GM18507 (cell line): ENCODE measurements around the gene PHC2.

Experiments
- DNase-seq: peaks from one replicate; pipeline ENCODE4 v3.0.0; 2011; ENCODE audit warnings: low read depth; ENCODE audit not compliant: insufficient read length; ENCODE audit errors: extremely low spot score
- FAIRE-seq: peaks from 2 replicates; lab custom pipeline; 2011; peaks lifted over from hg19 to GRCh38; lab: Jason Lieb, UNC

Gene PHC2

DNA sequence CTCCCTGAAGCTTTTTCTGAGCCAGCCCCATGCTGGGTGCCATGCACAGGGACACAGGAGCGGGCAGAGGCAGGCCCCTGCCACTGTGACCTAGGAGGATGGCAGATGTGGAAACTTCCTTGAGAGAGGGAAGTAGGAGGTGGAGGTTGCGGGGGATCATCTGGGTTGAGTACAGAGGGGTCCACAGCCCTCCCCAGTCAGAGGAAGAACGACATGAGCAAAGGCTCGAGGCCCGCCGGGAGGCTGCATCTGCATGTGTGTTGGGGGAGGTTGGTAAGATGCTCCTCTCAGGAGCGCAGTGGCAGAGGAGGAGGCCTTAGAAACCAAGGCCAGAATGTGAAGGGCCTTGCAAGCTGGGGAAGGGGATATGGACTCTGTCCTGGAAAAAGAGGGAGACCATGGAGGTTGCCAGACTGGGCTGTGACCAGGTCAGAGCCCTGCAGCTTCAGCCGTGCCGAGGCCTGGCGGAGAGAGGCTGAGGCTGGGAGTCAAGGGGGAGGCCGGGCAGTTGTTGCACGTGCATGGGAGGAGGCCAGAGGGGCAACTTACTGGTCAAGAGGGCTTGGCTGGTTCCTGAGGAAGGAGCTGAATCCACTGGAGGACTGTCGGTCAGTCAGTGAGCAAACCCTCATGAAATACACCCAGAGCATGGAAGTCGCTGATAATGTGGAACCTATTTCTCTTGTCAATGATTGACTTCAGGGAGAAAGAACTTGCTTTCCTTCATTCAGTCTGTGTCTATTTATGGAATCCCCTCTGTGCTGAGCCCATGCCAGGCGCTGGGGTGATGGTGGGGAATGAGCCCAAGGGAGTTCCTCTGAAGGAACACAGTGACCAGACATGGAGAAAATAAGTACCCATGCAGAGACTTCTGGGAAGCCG is 141.7 kb downstream of the PHC2 start:
- FAIRE-seq (no peak), DNase-seq (no peak)

DNA sequence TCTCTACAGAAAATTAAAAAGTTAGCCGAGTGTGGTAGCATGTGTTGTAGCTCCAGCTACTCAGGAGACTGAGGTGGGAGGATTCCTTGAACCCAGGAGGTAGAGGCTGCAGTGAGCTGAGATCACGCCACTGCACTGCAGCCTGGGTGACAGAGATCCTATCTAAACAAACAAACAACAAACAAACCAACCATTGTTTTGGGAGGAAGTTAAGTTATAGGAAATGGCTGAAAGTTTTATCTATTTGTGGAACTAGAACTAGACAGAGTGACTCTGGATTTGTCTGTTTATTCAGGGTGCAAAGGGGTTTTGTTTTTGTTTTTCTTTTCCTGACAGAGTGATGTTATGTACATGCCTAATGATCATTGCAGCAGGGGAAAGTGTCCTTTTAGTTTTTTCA is 143.6 kb downstream of the PHC2 start:
- no peak for FAIRE-seq
- no peak for DNase-seq

GRCh38 chr1:33286451-33287185 is 144.3 kb downstream of the PHC2 start:
- FAIRE-seq = no peak
- DNase-seq = no peak

- DNase-seq (no peak), FAIRE-seq (no peak)
Measured at GRCh38 chr1:33284049-33284448, 146.8 kb downstream of the PHC2 start.

DNA sequence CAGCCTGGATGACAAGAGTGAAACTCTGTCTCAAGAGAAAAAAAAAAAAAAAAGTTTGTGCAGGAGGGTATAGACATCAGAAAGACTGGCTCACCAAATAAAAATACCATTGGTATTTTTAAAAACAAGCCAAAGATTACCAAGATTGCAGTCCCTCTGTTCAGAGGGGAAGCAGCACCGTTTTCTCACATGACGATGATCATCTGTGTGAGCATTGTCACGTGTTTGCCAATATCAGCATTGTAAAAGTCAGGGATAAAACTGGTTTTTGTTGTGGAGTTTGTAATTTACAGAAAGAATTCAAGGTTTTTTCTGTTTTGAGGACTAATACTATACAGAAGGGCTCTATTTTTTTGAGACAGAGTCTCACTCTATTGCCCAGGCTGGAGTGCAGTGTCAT is 148.1 kb downstream of the PHC2 start:
- DNase-seq = no peak
- FAIRE-seq = no peak

DNA sequence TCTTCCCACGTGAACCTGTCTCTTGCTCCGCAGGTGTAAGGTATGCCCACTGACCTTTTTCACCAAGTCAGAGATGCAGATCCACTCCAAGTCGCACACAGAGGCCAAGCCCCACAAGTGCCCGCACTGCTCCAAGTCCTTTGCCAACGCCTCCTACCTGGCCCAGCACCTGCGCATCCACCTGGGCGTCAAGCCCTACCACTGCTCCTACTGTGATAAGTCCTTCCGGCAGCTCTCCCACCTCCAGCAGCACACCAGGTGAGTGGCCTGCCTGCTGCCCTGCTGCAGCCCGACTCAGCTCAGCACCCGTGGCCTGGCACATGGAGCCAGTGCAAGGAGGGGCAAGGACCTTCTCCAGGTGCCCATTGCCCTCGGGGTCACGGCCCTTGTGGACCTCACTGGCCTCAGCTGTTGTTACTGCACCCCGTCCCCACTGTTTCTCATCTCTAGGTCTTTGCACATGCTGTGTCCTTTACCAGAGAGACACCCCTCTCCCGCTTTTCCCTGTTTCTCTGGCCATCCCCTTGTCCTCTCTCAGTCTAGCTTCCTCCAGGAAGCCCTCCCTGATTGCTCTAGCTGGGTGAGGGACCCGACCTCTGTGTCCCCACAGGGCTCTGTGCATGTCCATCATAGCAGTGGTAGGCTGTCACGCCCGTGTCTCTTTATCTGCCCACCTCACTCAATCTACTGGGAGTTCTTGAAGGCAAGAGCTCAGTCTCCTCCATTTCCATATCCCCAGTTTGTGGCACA is 149.2 kb downstream of the PHC2 start:
- no peak for FAIRE-seq
- no peak for DNase-seq

DNA sequence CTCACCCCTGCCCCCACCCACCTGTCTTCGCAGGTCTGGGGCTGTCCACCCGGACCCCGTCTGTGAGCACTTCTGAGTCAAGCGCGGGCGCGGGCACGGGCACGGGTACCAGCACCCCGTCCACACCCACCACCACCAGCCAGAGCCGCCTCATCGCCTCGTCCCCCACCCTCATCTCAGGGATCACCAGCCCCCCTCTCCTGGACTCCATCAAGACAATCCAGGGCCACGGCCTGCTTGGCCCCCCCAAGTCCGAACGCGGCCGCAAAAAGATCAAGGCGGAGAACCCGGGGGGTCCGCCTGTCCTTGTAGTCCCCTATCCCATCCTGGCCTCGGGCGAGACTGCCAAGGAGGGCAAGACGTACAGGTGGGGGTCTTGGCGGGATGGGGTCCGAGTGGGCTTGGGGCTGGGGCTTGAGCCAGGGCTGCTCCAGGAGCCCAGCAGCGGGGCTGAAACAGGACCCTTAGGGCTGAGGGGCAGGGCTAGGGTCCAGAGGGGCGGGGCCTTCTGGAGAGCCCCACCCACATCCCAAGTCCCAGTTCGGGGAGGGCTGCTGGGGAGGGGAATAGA is 150.7 kb downstream of the PHC2 start:
- DNase-seq (no peak), FAIRE-seq (no peak)

DNA sequence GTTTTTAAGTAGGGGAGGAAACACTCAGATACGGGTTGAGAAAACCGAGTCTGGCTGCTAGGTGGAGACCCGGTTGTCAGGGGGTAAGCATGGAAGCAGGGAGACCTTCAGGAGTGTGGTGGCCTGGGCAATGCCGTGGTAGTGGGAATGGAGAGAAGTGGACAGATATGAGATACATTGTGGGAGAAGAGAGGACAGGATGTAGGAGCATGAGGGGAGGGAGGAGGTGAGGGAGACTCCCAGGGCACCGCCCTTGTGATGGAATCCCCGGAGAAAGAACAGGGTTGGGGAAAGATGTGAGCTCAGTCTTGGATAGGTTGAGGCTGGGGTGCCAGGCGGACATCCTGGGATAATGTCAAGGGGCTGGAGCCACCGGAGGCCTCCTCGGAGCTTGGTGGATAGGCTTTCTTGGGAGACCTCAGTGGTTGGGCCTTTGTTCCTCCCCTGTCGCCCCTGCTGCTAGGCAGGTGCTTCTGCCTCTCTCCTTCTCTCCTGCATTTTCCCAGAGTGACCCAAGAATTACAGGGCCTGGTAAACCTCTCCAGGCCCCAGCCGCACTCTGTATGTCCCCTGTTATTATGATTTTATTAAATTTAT is 153.3 kb downstream of the PHC2 start:
- DNase-seq = no peak
- FAIRE-seq = no peak

DNA sequence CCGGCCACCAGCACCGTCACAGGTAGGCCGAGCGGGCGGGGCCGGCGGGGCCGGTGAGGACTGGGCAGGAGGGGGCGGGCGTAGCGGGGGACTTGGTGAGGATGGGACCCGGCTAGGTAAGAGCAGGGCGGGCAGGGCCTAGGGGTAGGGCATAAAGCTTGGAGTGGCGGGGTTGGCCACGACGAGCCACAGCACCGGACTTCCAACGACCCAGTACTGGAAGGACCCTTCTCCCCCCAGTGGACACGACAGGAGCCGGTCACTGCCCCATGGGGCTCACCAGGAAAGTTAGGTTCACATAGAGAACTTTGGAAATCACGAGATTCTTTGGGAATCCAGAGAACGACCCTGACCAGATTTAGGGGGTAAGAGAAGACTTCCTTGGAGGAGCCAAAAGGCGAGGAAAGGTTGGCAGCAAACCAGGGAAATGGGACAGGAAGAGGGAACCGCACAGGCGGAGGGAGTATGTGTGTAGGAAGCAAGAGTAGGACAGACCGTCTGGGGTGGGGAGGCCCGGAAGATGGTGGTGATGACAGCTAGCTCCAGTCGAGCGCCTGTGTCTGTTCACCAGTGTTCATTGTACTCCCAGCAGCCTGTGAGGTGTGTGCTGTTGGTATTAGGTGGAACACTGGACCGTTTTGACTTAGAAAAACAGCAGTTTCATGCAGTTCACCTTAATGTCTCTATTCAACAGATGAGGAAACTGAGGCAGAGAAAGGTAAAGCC is 154.2 kb downstream of the PHC2 start:
- FAIRE-seq (no peak), DNase-seq (no peak)

DNA sequence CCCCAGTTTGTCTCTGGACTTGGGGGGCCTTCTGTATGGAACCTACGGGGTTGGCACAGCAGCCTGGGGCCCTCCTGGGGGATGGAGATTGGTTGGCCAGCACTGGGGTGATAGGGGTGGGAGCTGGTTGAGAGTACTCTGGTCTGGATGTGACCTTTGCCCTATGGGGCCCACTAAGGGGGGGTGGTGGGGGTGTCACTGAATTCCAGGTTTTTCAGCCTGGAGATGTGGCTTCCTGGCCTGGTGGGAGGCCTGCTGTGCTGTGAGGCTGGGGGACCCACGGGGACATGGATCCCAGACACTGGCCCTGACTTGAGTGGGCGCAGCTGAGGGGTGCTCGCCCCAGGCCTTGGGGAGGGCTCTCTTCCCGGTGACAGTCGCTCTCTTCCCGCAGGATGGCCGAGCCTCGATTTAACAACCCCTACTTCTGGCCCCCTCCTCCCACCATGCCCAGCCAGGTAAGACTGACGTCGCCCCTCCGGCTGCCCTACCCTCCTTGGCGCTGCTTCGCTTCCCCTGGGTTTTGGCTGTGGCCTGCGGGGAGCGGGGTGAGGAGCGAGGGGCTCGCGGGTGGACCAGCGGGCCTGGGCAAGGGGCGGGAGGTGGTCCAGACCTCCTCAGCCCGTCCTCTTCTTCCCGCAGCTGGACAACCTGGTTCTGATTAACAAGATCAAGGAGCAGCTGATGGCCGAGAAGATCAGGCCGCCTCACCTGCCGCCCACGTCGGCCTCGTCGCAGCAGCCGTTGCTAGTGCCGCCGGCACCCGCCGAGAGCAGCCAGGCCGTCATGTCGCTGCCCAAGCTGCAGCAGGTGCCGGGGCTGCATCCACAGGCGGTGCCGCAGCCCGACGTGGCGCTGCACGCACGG is 155.0 kb downstream of the PHC2 start:
- FAIRE-seq = no peak
- DNase-seq = no peak

GRCh38 chr1:33275195-33275594 is 155.7 kb downstream of the PHC2 start:
- DNase-seq (no peak), FAIRE-seq (no peak)

DNA sequence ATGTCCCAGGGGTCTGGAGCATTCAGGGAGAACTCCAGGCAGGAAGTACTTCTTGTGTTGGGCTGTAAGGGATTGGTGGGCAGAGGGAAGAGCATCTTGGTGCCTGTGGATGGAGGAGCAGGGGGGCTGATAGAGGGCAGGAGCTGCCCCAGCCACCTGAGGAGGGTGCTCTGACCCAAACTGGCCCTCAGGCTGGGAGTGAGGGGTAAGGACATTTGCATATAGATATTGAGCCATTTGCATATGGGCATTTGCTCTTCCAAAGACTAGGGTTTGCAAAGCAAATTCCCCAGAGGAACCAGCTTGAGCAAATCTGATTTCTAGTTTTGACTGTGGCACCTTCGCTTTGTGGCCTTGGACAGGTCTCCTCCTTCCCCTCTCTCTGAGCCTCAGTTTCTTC is 156.4 kb downstream of the PHC2 start:
- FAIRE-seq (no peak), DNase-seq (no peak)

DNA sequence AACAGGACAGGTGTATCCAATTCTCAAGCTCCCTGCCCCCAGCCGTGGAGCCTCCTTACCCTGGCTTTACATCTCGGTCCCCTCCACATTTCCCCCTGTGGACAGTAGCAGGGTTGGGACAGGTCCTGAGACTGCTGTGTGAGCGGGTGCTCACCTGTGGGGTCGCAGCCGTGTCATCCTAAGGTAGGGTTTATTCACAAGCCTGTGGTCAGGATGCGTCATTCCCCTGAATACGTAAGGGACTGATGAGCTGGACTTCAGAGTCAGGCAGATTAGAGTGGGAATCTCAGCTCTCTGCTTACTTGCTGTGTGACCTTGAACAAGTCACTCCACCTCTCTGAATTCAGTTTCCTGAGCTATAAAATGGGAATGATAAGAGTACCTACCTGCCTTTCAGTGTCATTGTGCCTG is 156.9 kb downstream of the PHC2 start:
- FAIRE-seq (no peak), DNase-seq (no peak)
